HG03175 (cell line): Measurements from ENCODE around the gene SRP72.
A peak's percentile ranks its signal among the peaks of the same experiment; 100 is the strongest.
"Not testable (repeated sequence)": the region's sequence is repeated elsewhere in the genome, so short reads cannot be mapped to it uniquely, and the experiment has no call there.

Experiments
- ATAC-seq: cut with Tn5 transposase; IDR thresholded peaks from one replicate; pipeline ENCODE4 v1.9.1; 2021; ENCODE audit warnings: mild to moderate bottlenecking, moderate library complexity; ENCODE audit not compliant: unreplicated experiment

SRP72 gene

GRCh38 chr4:56467284-56468096 lies at the start of gene SRP72:
Gene SRP72 (plus strand): TSS chr4:56467617. CDS start chr4:56467636, 19 bp downstream.
- peak; percentile 96 for ATAC-seq

- ATAC-seq: no peak
Observed at GRCh38 chr4:56424176-56424575, 43.2 kb upstream of the SRP72 start.

- no peak for ATAC-seq
Observed at GRCh38 chr4:56424697-56425514, 42.5 kb upstream of the SRP72 start.

- ATAC-seq: no peak
Observed at GRCh38 chr4:56425518-56425917, 41.9 kb upstream of the SRP72 start.

GRCh38 chr4:56426273-56426672 lies 41.1 kb upstream of the SRP72 start:
- ATAC-seq: peak; percentile 93

GRCh38 chr4:56427179-56427578 lies 40.2 kb upstream of the SRP72 start:
- no peak for ATAC-seq

- no peak for ATAC-seq
Observed at GRCh38 chr4:56430203-56430602, 37.2 kb upstream of the SRP72 start.

- ATAC-seq: no peak
Observed at GRCh38 chr4:56433280-56433679, 34.1 kb upstream of the SRP72 start.

- peak; percentile 25 for ATAC-seq
Observed at GRCh38 chr4:56434599-56435139, 32.7 kb upstream of the SRP72 start.

- peak; percentile 77 for ATAC-seq
Observed at GRCh38 chr4:56435140-56435926, 32.1 kb upstream of the SRP72 start, which contains the start of gene PPAT. Gene PPAT (minus strand): TSS chr4:56435615. CDS start chr4:56435477, 138 bp downstream.

- ATAC-seq: no peak
Observed at GRCh38 chr4:56438766-56439165, 28.7 kb upstream of the SRP72 start.

- no peak for ATAC-seq
Observed at GRCh38 chr4:56440983-56441382, 26.4 kb upstream of the SRP72 start.

GRCh38 chr4:56444719-56445118 lies 22.7 kb upstream of the SRP72 start:
- no peak for ATAC-seq

GRCh38 chr4:56445699-56446098 lies 21.7 kb upstream of the SRP72 start:
- ATAC-seq: no peak

GRCh38 chr4:56448301-56448700 lies 19.1 kb upstream of the SRP72 start:
- no peak for ATAC-seq

- ATAC-seq: not testable (repeated sequence)
Observed at GRCh38 chr4:56449475-56449874, 17.9 kb upstream of the SRP72 start.

- no peak for ATAC-seq
Observed at GRCh38 chr4:56450342-56450741, 17.1 kb upstream of the SRP72 start.

- ATAC-seq: no peak
Observed at GRCh38 chr4:56460085-56460484, 7.3 kb upstream of the SRP72 start.

- ATAC-seq: no peak
Observed at GRCh38 chr4:56462157-56462556, 5.3 kb upstream of the SRP72 start.

- ATAC-seq: no peak
Observed at GRCh38 chr4:56463711-56464110, 3.7 kb upstream of the SRP72 start.

- ATAC-seq: no peak
Observed at GRCh38 chr4:56464581-56464980, 2.8 kb upstream of the SRP72 start.
